ENCODE data around the gene RAB36.

RAB36 gene

DNA sequence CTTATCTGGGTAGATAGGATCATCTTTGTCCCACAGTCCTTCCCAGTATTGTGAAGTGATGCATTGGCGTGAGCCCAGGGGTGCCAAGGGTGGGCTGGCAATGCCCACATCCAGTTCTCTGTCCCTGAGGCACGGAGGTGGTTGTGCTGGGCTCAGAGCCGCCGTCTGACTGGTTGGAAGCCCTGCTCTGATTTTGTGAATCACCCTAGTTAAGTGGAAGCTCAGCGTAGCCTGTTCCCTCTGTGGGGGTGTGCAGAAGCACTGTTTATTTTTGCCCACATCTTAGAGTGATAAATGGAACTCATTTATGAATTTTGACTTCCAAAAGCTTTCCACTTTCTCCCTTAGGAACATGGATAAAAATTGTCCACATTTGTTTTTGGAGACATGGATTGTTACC, 48.6 kb downstream of the RAB36 start:
- no peak for DNase-seq (ENCODE audit: low read depth)
- no peak overlapping the region for H3K4me3 ChIP-seq (ENCODE audit: low read depth, low read length)
- in situ Hi-C loops (cut with HindIII; ENCODE audit: low sequenced_read_pairs) = no loop called here
- TF ChIP-seq CTCF (IDR thresholded peaks at IDR 0.05; ENCODE audit: low read depth, low read length, missing control alignments) = no peak

DNA sequence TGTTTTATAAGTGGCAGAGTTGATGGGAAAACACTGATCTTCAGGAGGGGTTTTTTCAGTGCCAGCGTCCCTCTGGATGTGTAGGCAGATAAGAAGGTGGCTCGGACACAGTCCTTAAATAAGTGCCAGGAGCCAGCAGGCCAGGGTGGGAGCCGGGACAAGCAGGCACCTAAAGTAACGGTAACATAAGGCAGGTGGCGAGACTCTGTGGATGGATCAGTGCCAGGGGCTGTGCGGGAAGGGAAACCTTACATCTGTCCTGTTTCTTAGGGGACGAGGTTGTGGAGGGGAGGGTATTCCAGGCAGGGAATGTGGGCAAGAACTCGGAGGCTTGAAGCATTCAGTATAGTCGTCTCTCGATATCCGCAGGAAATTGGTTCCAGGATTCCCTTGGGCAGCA, 50.9 kb downstream of the RAB36 start:
- H3K4me3 ChIP-seq (ENCODE audit: low read depth, low read length) = no peak overlapping the region
- DNase-seq (ENCODE audit: low read depth) = no peak
- in situ Hi-C loops (cut with HindIII; ENCODE audit: low sequenced_read_pairs) = no loop called here
- TF ChIP-seq CTCF (IDR thresholded peaks at IDR 0.05; ENCODE audit: low read depth, low read length, missing control alignments) = no peak

DNA sequence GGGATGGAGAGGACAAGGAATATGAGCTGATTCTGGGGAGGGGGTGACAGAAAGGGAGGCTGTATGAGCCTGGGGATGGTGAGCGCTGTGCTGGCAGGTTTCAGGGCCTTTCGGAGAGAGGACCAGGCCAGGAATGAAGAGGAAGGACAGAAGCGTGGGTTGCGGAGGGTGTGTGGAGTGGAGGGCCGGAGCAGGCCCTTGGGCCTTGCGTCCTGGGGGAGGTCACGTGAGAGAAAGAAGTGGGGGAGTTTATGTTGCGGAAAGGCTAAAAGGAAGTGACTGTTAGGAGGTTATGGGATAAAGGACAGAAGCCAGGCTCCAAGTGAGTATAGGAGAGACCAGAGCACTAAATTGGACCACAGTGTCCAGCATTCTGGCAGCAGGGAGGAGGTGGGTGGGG, 52.6 kb downstream of the RAB36 start:
- no peak for DNase-seq (ENCODE audit: low read depth)
- TF ChIP-seq CTCF (IDR thresholded peaks at IDR 0.05; ENCODE audit: low read depth, low read length, missing control alignments) = no peak
- no peak overlapping the region for H3K4me3 ChIP-seq (ENCODE audit: low read depth, low read length)
- in situ Hi-C loops (cut with HindIII; ENCODE audit: low sequenced_read_pairs) = no loop called here

DNA sequence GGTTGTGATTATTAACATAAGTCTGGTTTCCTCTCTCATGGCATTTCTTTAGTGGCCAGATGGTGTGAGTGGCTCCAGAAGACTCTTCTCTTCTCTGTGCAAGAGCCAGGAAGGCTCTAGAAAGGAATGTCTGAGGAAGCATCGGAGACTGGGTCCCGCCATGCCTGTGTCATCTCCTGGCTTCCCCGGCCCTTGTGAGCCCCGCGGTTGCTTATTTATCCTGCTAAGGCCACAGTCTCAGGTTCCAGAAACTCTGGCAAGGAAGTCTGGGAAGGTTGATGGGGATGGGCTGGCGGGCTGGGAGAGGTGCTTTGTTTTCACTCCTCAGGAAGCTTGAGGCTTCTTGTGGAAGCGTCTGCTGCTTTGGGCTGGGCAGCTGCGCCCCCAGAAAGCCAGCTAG, 53.9 kb downstream of the RAB36 start:
- no peak for TF ChIP-seq CTCF (IDR thresholded peaks at IDR 0.05; ENCODE audit: low read depth, low read length, missing control alignments)
- H3K4me3 ChIP-seq (ENCODE audit: low read depth, low read length) = no peak overlapping the region
- no peak for DNase-seq (ENCODE audit: low read depth)
- in situ Hi-C loops (cut with HindIII; ENCODE audit: low sequenced_read_pairs) = no loop called here

DNA sequence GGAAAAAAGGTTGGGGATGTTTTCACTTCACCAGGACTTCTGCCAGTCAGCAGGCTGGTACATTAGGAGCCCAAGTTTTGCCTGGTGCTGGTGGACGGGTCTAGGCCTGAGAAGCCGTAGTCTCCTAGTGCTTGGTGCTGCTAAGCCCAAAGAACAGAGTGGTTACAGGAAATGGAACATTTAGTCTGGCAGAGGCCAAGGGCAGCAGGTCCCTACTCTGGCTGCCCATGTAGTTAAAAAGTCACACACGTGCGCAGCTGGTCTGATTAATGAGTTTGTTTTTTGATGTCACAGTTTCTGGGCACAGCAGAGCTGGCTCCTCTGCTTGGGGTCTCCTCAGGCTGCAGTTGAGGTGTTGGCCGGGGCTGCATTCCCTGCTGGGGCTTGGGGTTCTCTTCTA, 55.6 kb downstream of the RAB36 start:
- TF ChIP-seq CTCF (IDR thresholded peaks at IDR 0.05; ENCODE audit: low read depth, low read length, missing control alignments) = no peak
- no peak for DNase-seq (ENCODE audit: low read depth)
- no peak overlapping the region for H3K4me3 ChIP-seq (ENCODE audit: low read depth, low read length)
- in situ Hi-C loops (cut with HindIII; ENCODE audit: low sequenced_read_pairs) = no loop called here

GRCh38 chr22:23202812-23203451, 57.7 kb downstream of the RAB36 start:
- DNase-seq (ENCODE audit: low read depth) = no peak
- in situ Hi-C loops (cut with HindIII; ENCODE audit: low sequenced_read_pairs) = no loop called here
- no peak overlapping the region for H3K4me3 ChIP-seq (ENCODE audit: low read depth, low read length)
- TF ChIP-seq CTCF (IDR thresholded peaks at IDR 0.05; ENCODE audit: low read depth, low read length, missing control alignments) = no peak
